ENCODE measurements around the gene ADAP1.

Gene ADAP1

GRCh38 chr7:908159-908581 lies 46.3 kb downstream of the ADAP1 start:
- TF ChIP-seq CTCF (IDR thresholded peaks at IDR 0.05; ENCODE audit: extremely low read depth, missing control alignments): no peak
- no peak for DNase-seq (ENCODE audit: low spot score)

GRCh38 chr7:907158-907980 lies 47.1 kb downstream of the ADAP1 start:
- no peak for TF ChIP-seq CTCF (IDR thresholded peaks at IDR 0.05; ENCODE audit: extremely low read depth, missing control alignments)
- no peak for DNase-seq (ENCODE audit: low spot score)

- TF ChIP-seq CTCF (IDR thresholded peaks at IDR 0.05; ENCODE audit: extremely low read depth, missing control alignments): no peak
- no peak for DNase-seq (ENCODE audit: low spot score)
Measured at GRCh38 chr7:906776-907157, 47.7 kb downstream of the ADAP1 start.

- no peak for DNase-seq (ENCODE audit: low spot score)
- no peak for TF ChIP-seq CTCF (IDR thresholded peaks at IDR 0.05; ENCODE audit: extremely low read depth, missing control alignments)
Measured at GRCh38 chr7:904847-905246, 49.6 kb downstream of the ADAP1 start.

- DNase-seq (ENCODE audit: low spot score): no peak
- TF ChIP-seq CTCF (IDR thresholded peaks at IDR 0.05; ENCODE audit: extremely low read depth, missing control alignments): no peak
Measured at GRCh38 chr7:903921-904755, 50.3 kb downstream of the ADAP1 start.

GRCh38 chr7:902996-903395 lies 51.5 kb downstream of the ADAP1 start:
- no peak for DNase-seq (ENCODE audit: low spot score)

More at GRCh38 chr7:902996-903395, 51.5 kb downstream of the ADAP1 start:
- no peak for TF ChIP-seq CTCF (IDR thresholded peaks at IDR 0.05; ENCODE audit: extremely low read depth, missing control alignments)
